WERI-Rb-1 (cell line): ENCODE data around the gene RECK.

Source experiments
- DNase-seq: peaks from one replicate; pipeline ENCODE4 v3.0.0-alpha.2; 2020
- H3K27ac ChIP-seq: fragments of 250-450 bp; sonication (Bioruptor Pico); 2 replicates; pipeline ENCODE4 v1.5.1; 2020; ENCODE audit warnings: mild to moderate bottlenecking, moderate library complexity
- H3K27me3 ChIP-seq: fragments of 250-450 bp; sonication (Bioruptor Pico); 2 replicates; pipeline ENCODE4 v1.5.1; 2021; ENCODE audit warnings: mild to moderate bottlenecking, low read depth, moderate library complexity; ENCODE audit not compliant: insufficient read depth, severe bottlenecking
- H3K36me3 ChIP-seq: fragments of 250-450 bp; sonication (Bioruptor Pico); 2 replicates; pipeline ENCODE4 v1.5.1; 2020; ENCODE audit warnings: mild to moderate bottlenecking, moderate library complexity
- H3K4me3 ChIP-seq: 2 replicates; pipeline ENCODE4 v1.5.1; 2011; ENCODE audit warnings: low read depth, mild to moderate bottlenecking, control low read depth, low read length
- H3K9me3 ChIP-seq: fragments of 250-450 bp; sonication (Bioruptor Pico); 2 replicates; pipeline ENCODE4 v1.5.1; 2021; ENCODE audit warnings: mild to moderate bottlenecking, moderate library complexity; ENCODE audit not compliant: severe bottlenecking
- CTCF ChIP-seq: IDR thresholded peaks from 2 replicates; pipeline ENCODE4 v1.5.1; 2011; ENCODE audit warnings: low read depth, mild to moderate bottlenecking, control low read depth, inconsistent platforms, low read length

Gene RECK

DNA sequence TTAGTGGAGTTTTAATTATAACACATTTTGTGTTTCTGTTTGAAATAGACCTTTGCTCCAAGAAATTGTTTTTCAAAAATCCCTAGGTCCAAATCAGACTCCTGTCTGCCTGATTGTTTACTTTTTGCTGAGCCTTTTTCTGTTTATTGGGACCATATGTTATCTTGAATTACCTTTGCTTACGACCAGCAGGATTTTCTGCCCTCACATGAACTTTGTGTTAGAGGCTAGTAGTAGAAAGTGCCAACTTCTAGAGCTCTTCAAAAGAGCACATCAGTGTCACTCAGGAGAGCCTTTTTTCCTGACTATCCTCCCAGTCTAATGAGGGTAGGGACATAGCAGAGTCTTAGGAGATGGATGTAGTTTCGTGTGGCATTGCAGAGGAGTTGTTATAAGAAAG, 10.2 kb downstream of the RECK start:
- H3K36me3 ChIP-seq, result no peaks in the 10 kb centered on the region
- no peak for DNase-seq
- peaks cover 3% of the 10 kb centered on the region for H3K9me3 ChIP-seq
- no peak overlapping the region for H3K27ac ChIP-seq
- no peak overlapping the region for H3K4me3 ChIP-seq
- no peaks in the 10 kb centered on the region for H3K27me3 ChIP-seq
- no peak for TF ChIP-seq CTCF

- Histone ChIP-seq H3K27ac (no peak overlapping the region), H3K36me3 (no peaks in the 10 kb centered on the region), H3K4me3 (no peak overlapping the region), H3K9me3 (no peaks in the 10 kb centered on the region), H3K27me3 (no peaks in the 10 kb centered on the region)
- no peak for DNase-seq
- no peak for TF ChIP-seq CTCF
These were observed 12.7 kb downstream of the RECK start for GRCh38 chr9:36049408-36049807.

GRCh38 chr9:36050476-36050875, 13.8 kb downstream of the RECK start:
- Histone ChIP-seq H3K36me3 (no peaks in the 10 kb centered on the region), H3K4me3 (no peak overlapping the region), H3K27me3 (no peaks in the 10 kb centered on the region), H3K9me3 (no peaks in the 10 kb centered on the region), H3K27ac (no peak overlapping the region)
- no peak for TF ChIP-seq CTCF
- no peak for DNase-seq

- TF ChIP-seq CTCF, result no peak
- H3K4me3 ChIP-seq, result no peak overlapping the region
These were observed 14.6 kb downstream of the RECK start for GRCh38 chr9:36051317-36051716.

GRCh38 chr9:36053971-36054370, 17.3 kb downstream of the RECK start:
- no peak for DNase-seq
- Histone ChIP-seq H3K27me3 (no peaks in the 10 kb centered on the region), H3K36me3 (no peaks in the 10 kb centered on the region), H3K27ac (no peak overlapping the region), H3K4me3 (no peak overlapping the region), H3K9me3 (no peaks in the 10 kb centered on the region)
- no peak for TF ChIP-seq CTCF

More at GRCh38 chr9:36051317-36051716, 14.6 kb downstream of the RECK start:
- no peaks in the 10 kb centered on the region for H3K36me3 ChIP-seq
- no peaks in the 10 kb centered on the region for H3K9me3 ChIP-seq
- no peak overlapping the region for H3K27ac ChIP-seq
- H3K27me3 ChIP-seq, result no peaks in the 10 kb centered on the region
- DNase-seq, result no peak

GRCh38 chr9:36056896-36057295, 20.2 kb downstream of the RECK start:
- DNase-seq, result no peak
- no peak for TF ChIP-seq CTCF

More at GRCh38 chr9:36056896-36057295, 20.2 kb downstream of the RECK start:
- H3K4me3 ChIP-seq, result no peak overlapping the region
- no peaks in the 10 kb centered on the region for H3K27me3 ChIP-seq
- no peak overlapping the region for H3K27ac ChIP-seq
- H3K36me3 ChIP-seq, result no peaks in the 10 kb centered on the region
- H3K9me3 ChIP-seq, result no peaks in the 10 kb centered on the region
